ENCODE results near the gene C6orf136. TPM values are rescaled to one million over a fixed set of nuclear protein-coding genes. Genes with fewer than 3 reads are reported as not detected.
A peak's percentile ranks its signal among the peaks of the same experiment; 100 is the strongest.
"Not testable (repeated sequence)": the region's sequence is repeated elsewhere in the genome, so short reads cannot be mapped to it uniquely, and the experiment has no call there.

C6orf136 gene
- total and polyA plus RNA-seq, 12 donors: 39.8 to 134 (median 53.3) TPM

DNA sequence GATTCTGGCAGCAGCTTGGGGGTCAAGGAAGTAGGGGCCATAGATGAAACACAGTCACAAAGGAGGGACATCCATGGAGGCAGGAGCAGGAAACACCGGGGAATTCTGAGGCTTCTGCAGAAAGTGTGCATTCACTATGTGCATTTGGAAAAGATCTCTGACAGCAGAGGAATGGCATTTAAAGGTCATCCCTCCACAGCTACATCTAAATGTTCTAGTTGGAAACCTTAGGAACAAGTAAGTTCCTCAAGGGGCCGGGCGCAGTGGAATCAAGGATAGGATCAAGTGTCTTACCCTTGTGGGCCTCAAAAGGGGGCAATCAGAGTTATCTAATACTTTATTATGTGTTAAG is 8.8 kb downstream of the C6orf136 start:
- Histone ChIP-seq H3K27ac (no peak overlapping the region), H3K4me3 (no peak overlapping the region), H3K9me3 (no peaks in the 10 kb centered on the region), H3K36me3 (peaks cover 11 to 100% (median 94%) of the 10 kb centered on the region in 9 donors), H3K27me3 (no peaks in the 10 kb centered on the region), H3K4me1 (no peaks in the 10 kb centered on the region)
- intact Hi-C loops (cut with DNase I): no loop called here
- TF ChIP-seq, protein P1, sequence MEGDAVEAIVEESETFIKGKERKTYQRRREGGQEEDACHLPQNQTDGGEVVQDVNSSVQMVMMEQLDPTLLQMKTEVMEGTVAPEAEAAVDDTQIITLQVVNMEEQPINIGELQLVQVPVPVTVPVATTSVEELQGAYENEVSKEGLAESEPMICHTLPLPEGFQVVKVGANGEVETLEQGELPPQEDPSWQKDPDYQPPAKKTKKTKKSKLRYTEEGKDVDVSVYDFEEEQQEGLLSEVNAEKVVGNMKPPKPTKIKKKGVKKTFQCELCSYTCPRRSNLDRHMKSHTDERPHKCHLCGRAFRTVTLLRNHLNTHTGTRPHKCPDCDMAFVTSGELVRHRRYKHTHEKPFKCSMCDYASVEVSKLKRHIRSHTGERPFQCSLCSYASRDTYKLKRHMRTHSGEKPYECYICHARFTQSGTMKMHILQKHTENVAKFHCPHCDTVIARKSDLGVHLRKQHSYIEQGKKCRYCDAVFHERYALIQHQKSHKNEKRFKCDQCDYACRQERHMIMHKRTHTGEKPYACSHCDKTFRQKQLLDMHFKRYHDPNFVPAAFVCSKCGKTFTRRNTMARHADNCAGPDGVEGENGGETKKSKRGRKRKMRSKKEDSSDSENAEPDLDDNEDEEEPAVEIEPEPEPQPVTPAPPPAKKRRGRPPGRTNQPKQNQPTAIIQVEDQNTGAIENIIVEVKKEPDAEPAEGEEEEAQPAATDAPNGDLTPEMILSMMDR (IDR thresholded peaks at IDR 0.05): no peak
- DNase-seq (no peak), ATAC-seq (no peak)
- 97 to 98% methylated on average over 3 of the region's 3 CpGs for WGBS, 2 donors

DNA sequence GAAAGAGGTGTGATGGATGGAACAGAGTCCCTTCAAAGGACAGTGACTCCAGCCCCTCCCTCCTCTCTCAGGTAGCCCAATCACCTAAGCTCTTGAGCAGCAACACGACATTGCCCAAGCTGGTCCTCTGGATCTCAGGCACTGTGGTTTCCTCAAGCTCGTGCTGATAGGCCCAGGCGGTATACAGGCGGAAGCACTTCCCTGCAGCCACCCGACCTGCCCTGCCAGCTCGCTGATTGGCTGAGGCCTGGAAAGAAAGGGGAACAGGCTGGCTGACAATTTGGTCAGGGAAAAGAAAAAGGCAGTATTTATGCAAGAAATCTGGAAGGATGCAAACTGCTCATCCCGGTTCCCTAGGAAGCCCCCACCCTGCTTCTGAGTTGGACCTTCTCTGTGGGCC is 9.6 kb downstream of the C6orf136 start:
- TF ChIP-seq, protein P1 (IDR thresholded peaks at IDR 0.05): no peak
- Histone ChIP-seq H3K4me3 (no peak overlapping the region), H3K27ac (no peak overlapping the region), H3K36me3 (peaks cover 11 to 100% (median 88%) of the 10 kb centered on the region in 9 donors), H3K9me3 (no peaks in the 10 kb centered on the region), H3K27me3 (no peaks in the 10 kb centered on the region), H3K4me1 (no peaks in the 10 kb centered on the region)
- 79% methylated on average over 7 of the region's 7 CpGs for WGBS, 2 donors
- ATAC-seq (no peak), DNase-seq (no peak)
- intact Hi-C loops (cut with DNase I): no loop called here

DNA sequence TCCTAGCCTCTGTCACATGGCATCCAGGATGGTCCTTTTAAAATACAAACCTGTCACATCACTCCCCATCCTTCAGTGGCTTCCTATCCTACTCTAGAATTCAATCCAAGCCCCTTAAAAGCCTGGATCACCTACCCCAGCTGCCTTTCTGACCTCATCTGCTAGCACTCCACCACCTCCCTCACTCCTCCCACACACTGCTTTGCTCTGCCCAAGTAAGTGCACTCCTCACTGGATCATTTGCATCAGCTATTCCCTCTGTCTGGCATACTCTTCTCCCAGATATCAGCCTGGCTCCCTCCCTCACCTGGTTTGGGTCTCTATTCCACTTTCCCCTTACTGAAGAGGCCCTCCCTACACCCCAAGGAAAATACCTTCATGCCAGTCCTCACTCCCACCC is 10.5 kb downstream of the C6orf136 start:
- DNase-seq: no peak
- no peaks in the 10 kb centered on the region for H3K27me3 ChIP-seq
- H3K9me3 ChIP-seq: no peaks in the 10 kb centered on the region
- TF ChIP-seq, protein P1 (IDR thresholded peaks at IDR 0.05): no peak
- peaks cover 9 to 100% (median 88%) of the 10 kb centered on the region in 9 donors for H3K36me3 ChIP-seq
- no peak overlapping the region for H3K4me3 ChIP-seq
- no peak overlapping the region for H3K27ac ChIP-seq
- no peak for ATAC-seq
- no peaks in the 10 kb centered on the region for H3K4me1 ChIP-seq
- intact Hi-C loops (cut with DNase I): no loop called here

DNA sequence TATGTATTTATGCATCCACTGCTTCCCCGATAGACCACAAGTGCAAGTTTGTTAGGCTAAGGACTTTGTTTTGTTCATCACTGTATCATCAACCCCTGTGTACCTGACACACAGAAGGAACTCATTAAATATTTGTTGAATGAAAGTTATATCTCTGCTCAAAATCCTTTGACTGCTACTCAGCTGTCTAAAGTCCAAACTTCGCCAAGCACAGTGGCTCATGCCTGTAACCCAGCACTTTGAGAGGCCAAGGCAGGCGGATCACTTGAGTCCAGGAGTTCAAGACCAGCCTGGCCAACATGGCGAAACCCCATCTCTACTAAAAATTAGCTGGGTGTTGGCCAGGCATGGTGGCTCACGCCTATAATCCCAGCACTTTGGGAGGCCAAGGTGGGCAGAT is 11.0 kb downstream of the C6orf136 start:
- DNase-seq; H3K4me1 ChIP-seq; H3K9me3 ChIP-seq; H3K27me3 ChIP-seq; H3K27ac ChIP-seq; H3K4me3 ChIP-seq; intact Hi-C loops (cut with DNase I); ATAC-seq: not testable (repeated sequence)
- 91 to 95% methylated on average over 5 of the region's 5 CpGs for whole genome bisulfite sequencing, 2 donors
- H3K36me3 ChIP-seq: peaks cover 9 to 100% (median 88%) of the 10 kb centered on the region in 9 donors

DNA sequence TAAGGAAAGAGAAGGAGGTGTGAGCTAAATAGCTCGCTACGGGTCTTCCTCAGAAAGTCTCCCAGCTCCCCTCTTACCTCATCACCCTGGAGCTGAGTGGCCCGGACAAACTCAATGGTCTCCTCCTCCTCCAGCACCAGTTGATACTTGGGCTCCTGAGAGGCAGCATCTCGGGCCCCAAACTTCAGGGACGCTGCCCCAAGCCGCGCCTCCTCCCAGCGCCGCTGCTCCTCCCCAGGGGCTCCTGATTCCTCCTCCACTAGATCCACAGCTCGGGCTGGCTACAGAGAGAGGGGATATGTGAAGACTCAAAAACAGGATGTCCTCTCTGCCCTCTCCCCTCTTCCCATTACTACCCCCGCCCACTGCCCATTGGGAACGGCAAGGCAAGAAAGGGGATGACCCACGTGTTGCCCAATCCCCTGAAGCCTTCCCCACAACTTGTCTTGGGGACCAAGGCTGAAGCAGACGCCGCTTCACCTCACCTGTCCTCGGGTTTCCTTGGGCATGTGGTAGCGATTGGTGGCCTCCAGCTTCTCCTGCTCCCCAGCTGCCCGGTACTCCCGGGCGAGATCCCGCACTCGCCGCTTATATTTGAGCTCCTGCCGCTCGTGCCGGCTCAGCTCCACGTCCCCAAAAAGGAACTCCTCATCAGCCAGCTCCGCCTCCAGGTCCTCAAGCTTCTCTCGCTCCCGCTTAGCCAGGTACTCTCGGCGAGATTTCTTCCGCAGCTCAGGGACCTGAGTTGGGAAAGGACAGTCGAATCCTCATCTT is 18.2 kb downstream of the C6orf136 start:
- TF ChIP-seq, protein P1 (IDR thresholded peaks at IDR 0.05): no peak
- 91 to 93% methylated on average over 34 of the region's 34 CpGs for WGBS, 2 donors
- Histone ChIP-seq H3K27me3 (no peaks in the 10 kb centered on the region), H3K4me3 (no peak overlapping the region), H3K9me3 (no peaks in the 10 kb centered on the region), H3K36me3 (peaks cover 0 to 100% (median 62%) of the 10 kb centered on the region in 9 donors), H3K27ac (no peak overlapping the region), H3K4me1 (no peaks in the 10 kb centered on the region)
- DNase-seq (no peak), ATAC-seq (peak in 3 of 8 donors; percentile 15 to 46 (median 19))
- intact Hi-C loops (cut with DNase I): no loop called here

DNA sequence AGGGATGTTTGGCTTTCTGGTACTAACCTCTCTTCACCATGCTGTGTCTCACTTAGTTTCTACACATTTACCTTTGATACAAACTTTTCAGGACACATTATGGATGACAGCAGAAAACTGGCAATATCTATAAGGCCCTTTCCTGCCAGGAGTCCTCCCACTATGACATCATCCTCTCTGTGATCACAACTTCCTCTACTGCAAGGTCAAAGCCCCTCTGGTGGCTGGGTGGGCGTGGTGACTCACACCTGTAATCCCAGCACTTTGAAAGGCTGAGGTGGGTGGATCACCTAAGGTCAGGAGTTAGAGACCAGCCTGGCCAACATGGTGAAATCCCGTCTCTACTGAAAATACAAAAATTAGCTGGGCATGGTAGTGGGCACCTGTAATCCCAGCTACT is 19.4 kb downstream of the C6orf136 start:
- 80 to 85% methylated on average over 2 of the region's 2 CpGs for WGBS, 2 donors

More for the DNA sequence above, 19.4 kb downstream of the C6orf136 start:
- DNase-seq; H3K27ac ChIP-seq; H3K9me3 ChIP-seq; H3K27me3 ChIP-seq; intact Hi-C loops (cut with DNase I); ATAC-seq; H3K4me3 ChIP-seq; H3K4me1 ChIP-seq: not testable (repeated sequence)
- H3K36me3 ChIP-seq: peaks cover 0 to 100% (median 58%) of the 10 kb centered on the region in 9 donors

Data from heart right ventricle (tissue), 16 donors.